Upper lobe of left lung (tissue), 4 donors: Measurements from ENCODE around the gene ZAR1.

Experiments
- CTCF ChIP-seq, 6 experiments: fragments of 450-650 bp in 4 of 6; fragments of 200-600 bp in 2 of 6; sonication (generic) in 2 of 6; IDR thresholded peaks; one replicate each; pipeline ENCODE4 v1.5.1; 2016 to 2019; ENCODE audit warnings: antibody characterized with exemption in 6 of 6
- EP300 ChIP-seq, 4 donors: sonication (generic); formaldehyde crosslinking; IDR thresholded peaks; one replicate each; pipeline ENCODE4 v1.5.1; 2017; ENCODE audit warnings: antibody characterized with exemption in 4 of 4, control low read depth in 2 of 4
- POLR2A ChIP-seq, 4 donors: fragments of 450-650 bp; IDR thresholded peaks; one replicate each; pipeline ENCODE4 v1.5.1; 2016 to 2017; ENCODE audit warnings: antibody characterized with exemption in 4 of 4, mild to moderate bottlenecking in 2 of 4
- POLR2AphosphoS5 ChIP-seq, 2 donors: sonication (generic); formaldehyde crosslinking; IDR thresholded peaks; one replicate each; pipeline ENCODE4 v1.5.1; 2017; ENCODE audit warnings: antibody characterized with exemption in 2 of 2

GRCh38 chr4:48495941-48496340, 5.9 kb downstream of the ZAR1 start:
- TF ChIP-seq CTCF (IDR thresholded peaks at IDR 0.05) (no peak), POLR2A (IDR thresholded peaks at IDR 0.05) (no peak), EP300 (IDR thresholded peaks at IDR 0.05) (no peak), POLR2AphosphoS5 (IDR thresholded peaks at IDR 0.05) (no peak)
